Measurements from ENCODE around the gene TSHZ2. TPM values are rescaled to one million over a fixed set of nuclear protein-coding genes. Genes with fewer than 3 reads are reported as not detected.
"Not testable (repeated sequence)": the region's sequence is repeated elsewhere in the genome, so short reads cannot be mapped to it uniquely, and the experiment has no call there.

TSHZ2 gene
- total RNA-seq, 1 donor from 2014 or later: 51.9 TPM

DNA sequence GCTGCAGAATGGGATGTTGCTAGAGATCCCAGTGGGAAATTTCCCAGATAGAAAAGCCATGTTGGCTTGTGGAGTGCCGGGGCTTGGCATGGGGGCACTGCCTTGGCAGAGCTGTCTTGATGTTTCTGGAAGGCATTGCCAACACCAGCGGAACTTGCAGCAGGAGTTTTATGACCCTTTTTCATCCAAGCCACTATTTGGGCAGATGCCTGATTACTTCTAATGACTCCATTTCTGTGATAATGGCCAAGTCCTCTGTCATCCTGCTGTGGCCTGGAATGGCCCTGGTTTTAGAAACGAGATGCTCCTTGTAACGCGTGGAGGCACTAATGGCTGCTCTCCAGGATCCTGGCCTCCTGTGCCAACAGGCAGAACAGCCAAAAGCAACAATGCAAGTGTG lies 392.5 kb downstream of the TSHZ2 start:
- no peak overlapping the region for H3K27ac ChIP-seq
- no peak overlapping the region for H3K4me3 ChIP-seq
- DNase-seq (ENCODE audit: low spot score in 2 of 2): no peak
- TF ChIP-seq, protein P1, sequence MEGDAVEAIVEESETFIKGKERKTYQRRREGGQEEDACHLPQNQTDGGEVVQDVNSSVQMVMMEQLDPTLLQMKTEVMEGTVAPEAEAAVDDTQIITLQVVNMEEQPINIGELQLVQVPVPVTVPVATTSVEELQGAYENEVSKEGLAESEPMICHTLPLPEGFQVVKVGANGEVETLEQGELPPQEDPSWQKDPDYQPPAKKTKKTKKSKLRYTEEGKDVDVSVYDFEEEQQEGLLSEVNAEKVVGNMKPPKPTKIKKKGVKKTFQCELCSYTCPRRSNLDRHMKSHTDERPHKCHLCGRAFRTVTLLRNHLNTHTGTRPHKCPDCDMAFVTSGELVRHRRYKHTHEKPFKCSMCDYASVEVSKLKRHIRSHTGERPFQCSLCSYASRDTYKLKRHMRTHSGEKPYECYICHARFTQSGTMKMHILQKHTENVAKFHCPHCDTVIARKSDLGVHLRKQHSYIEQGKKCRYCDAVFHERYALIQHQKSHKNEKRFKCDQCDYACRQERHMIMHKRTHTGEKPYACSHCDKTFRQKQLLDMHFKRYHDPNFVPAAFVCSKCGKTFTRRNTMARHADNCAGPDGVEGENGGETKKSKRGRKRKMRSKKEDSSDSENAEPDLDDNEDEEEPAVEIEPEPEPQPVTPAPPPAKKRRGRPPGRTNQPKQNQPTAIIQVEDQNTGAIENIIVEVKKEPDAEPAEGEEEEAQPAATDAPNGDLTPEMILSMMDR (IDR thresholded peaks at IDR 0.05): no peak
- H3K4me1 ChIP-seq: no peaks in the 10 kb centered on the region
- H3K27me3 ChIP-seq: no peaks in the 10 kb centered on the region
- intact Hi-C loops (cut with DNase I): no loop called here
- no peaks in the 10 kb centered on the region for H3K9me3 ChIP-seq
- H3K36me3 ChIP-seq: no peaks in the 10 kb centered on the region

DNA sequence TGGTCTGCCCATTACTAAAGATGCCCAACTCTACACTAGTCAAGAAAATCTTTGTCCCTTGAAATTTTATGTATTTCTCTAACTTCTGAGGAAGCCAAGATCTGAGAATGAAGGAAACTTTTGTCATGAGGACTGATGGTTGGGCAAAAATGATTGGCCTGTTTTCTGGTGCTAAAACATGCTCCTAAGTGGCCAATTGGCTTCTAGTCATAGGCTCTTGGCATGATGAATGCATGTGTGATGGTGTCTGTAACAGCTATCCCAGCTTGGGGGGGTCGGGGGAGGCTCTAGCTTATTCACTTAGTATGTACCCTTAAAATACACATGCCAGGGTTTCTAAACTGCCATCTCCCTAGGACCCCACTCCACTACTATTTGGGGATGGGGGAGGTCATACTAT lies 392.9 kb downstream of the TSHZ2 start:
- no peaks in the 10 kb centered on the region for H3K4me1 ChIP-seq
- no peaks in the 10 kb centered on the region for H3K27me3 ChIP-seq
- H3K4me3 ChIP-seq: no peak overlapping the region
- TF ChIP-seq, protein P1 (IDR thresholded peaks at IDR 0.05): no peak
- H3K36me3 ChIP-seq: no peaks in the 10 kb centered on the region
- no peaks in the 10 kb centered on the region for H3K9me3 ChIP-seq
- intact Hi-C loops (cut with DNase I): no loop called here
- no peak overlapping the region for H3K27ac ChIP-seq
- no peak for DNase-seq (ENCODE audit: low spot score in 2 of 2)

DNA sequence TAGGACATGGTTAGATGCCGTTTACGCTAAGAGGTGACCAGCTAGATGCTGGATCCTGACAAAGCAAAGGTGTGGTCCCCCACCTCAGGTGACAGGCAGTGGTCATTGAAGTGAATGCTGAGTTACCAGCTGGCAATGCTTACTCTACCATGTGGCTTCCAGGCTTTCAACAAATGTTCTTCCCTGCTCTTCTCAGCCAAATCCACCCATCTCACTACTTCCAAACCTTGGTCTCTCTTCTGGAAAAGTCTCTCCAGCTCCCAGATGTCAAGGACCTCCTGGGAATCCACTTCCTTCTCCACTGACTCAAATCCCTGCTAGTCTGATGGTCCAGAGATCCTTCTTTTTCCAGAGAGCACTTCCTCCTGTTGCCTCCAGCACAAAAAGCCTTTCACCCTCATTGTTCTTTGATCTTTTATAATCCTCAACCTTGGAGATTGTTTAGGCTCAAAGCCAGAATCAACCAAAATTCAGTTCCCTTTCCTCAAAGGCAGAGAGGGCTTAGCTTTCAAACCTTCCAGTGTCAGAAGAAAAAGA lies 393.4 kb downstream of the TSHZ2 start:
- no peak for DNase-seq (ENCODE audit: low spot score in 2 of 2)
- Histone ChIP-seq H3K4me3 (no peak overlapping the region), H3K9me3 (no peaks in the 10 kb centered on the region), H3K4me1 (no peaks in the 10 kb centered on the region), H3K27me3 (no peaks in the 10 kb centered on the region), H3K36me3 (no peaks in the 10 kb centered on the region), H3K27ac (no peak overlapping the region)
- TF ChIP-seq, protein P1 (IDR thresholded peaks at IDR 0.05): no peak
- intact Hi-C loops (cut with DNase I): no loop called here

DNA sequence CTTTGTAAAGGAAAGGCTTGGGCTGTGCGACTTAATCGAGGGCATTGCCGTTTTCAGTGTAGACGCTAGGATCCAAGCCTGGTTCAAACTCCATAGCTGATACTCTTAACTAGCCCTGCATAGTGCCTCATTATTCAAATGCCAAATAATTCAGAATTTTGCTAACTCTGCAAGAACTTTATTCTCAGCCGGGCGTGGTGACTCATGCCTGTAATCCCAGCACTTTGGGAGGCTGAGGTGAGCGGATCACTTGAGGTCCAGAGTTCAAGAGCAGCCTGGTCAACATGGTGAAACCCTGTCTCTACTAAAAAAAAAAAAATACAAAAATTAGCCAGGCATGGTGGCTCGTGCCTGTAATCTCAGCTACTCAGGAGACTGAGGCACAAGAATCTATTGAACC lies 394.8 kb downstream of the TSHZ2 start:
- intact Hi-C loops (cut with DNase I); H3K4me1 ChIP-seq; H3K27ac ChIP-seq; H3K36me3 ChIP-seq; H3K27me3 ChIP-seq; H3K9me3 ChIP-seq; DNase-seq (ENCODE audit: low spot score in 2 of 2); H3K4me3 ChIP-seq: not testable (repeated sequence)

DNA sequence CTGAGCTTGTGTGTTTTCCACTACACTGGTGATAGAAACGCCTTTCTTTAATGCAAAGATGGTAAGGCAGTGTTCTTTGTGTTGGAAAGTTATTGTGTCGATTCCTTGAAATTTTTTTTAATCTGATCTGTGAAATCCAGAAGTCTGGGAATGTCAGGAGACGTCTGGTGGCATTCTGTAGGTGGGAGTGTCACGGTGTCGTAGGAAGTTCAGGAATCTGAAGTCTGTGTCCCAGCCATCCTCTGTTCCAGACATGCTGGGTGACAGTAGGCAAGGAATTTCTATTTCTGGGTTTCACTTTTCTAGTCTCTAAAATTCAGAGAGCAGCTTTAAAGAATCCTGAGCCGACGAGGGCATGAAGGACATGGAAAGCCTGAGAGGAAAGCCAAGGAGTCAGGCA lies 397.7 kb downstream of the TSHZ2 start:
- no peak for DNase-seq (ENCODE audit: low spot score in 2 of 2)
- H3K4me1 ChIP-seq: no peaks in the 10 kb centered on the region
- TF ChIP-seq, protein P1 (IDR thresholded peaks at IDR 0.05): no peak
- H3K27ac ChIP-seq: no peak overlapping the region
- no peak overlapping the region for H3K4me3 ChIP-seq
- H3K36me3 ChIP-seq: no peaks in the 10 kb centered on the region
- no peaks in the 10 kb centered on the region for H3K27me3 ChIP-seq
- H3K9me3 ChIP-seq: no peaks in the 10 kb centered on the region
- intact Hi-C loops (cut with DNase I): no loop called here

DNA sequence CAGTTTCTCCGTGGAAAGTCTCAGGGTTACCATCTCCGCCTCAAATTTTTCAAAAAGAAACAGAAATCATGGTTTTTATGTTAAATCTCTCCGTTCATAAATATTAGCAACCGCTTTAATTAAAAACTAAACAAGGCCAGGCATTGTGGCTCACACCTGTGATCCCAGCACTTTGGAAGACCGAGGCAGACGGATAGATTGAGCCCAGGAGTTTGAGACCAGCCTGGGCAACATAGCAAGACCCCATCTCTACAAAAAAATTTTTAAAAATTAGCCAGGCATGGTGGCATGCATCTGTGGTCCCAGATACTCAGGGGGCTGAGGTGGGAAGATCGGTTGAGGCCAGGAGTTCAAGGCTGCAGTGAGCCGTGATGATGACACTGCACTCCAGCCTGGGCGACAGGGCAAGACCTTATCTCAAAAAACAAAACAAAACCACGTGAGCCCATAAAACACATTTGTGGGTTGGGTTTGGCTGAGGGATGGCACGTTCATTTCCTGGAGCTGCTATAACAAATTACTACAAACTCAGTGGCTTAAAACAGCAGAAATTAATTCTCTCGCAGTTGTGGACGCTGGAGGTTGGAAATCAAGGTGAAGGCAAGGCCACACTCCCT lies 398.3 kb downstream of the TSHZ2 start:
- H3K4me1 ChIP-seq: no peaks in the 10 kb centered on the region
- no peaks in the 10 kb centered on the region for H3K36me3 ChIP-seq
- intact Hi-C loops (cut with DNase I): no loop called here
- H3K9me3 ChIP-seq: no peaks in the 10 kb centered on the region
- TF ChIP-seq, protein P1 (IDR thresholded peaks at IDR 0.05): no peak
- no peak for DNase-seq (ENCODE audit: low spot score in 2 of 2)
- no peak overlapping the region for H3K4me3 ChIP-seq
- no peaks in the 10 kb centered on the region for H3K27me3 ChIP-seq
- no peak overlapping the region for H3K27ac ChIP-seq

Data from ascending aorta (tissue), 2 donors.